ENCODE data around the gene HP. TPM values are rescaled to one million over a fixed set of nuclear protein-coding genes. Genes with fewer than 3 reads are reported as not detected.

The HP gene
- total RNA-seq, 1 experiment from 2014 or later: 18.1 TPM

GRCh38 chr16:72101195-72101594, 46.9 kb downstream of the HP start:
- Histone ChIP-seq H3K9me2 (ENCODE audit: insufficient read depth) (no peaks in the 10 kb centered on the region), H3K79me2 (ENCODE audit: insufficient read depth, low read length) (peaks cover 15% of the 10 kb centered on the region), H2AFZ (ENCODE audit: low read depth, low read length, poor library complexity, severe bottlenecking) (no peak overlapping the region), H3K27ac (ENCODE audit: low read depth, low read length) (no peak overlapping the region), H3K36me3 (ENCODE audit: control insufficient read depth in 1 of 2, insufficient read depth in 2 of 2, low read length in 2 of 2) (peaks cover 64% of the 10 kb centered on the region in 2 experiments), H3K4me2 (ENCODE audit: low read length) (no peak overlapping the region), H4K20me1 (ENCODE audit: insufficient read depth) (no peaks in the 10 kb centered on the region), H3K4me1 (ENCODE audit: control insufficient read depth in 1 of 2, insufficient read depth in 2 of 2, low read length in 2 of 2) (no peaks in the 10 kb centered on the region), H3K9me3 (ENCODE audit: control insufficient read depth in 1 of 2, insufficient read depth in 1 of 2, low read depth in 1 of 2, low read length in 2 of 2) (no peaks in the 10 kb centered on the region), H3K4me3 (replicated peaks in 1 of 2; ENCODE audit: low read depth in 1 of 2, low read length in 2 of 2) (no peak overlapping the region), H3K9ac (ENCODE audit: low read length) (no peak overlapping the region), H3K27me3 (ENCODE audit: insufficient read depth, low read length) (no peaks in the 10 kb centered on the region)
- ATAC-seq (no peak), DNase-seq (ENCODE audit: low read depth, low spot score) (no peak)
- ChIA-PET POLR2A (no interaction called here), RAD21 (ENCODE audit: low non-redundant PET in 1 of 2, low total read pairs in 2 of 2, uncharacterized antibody in 2 of 2, unreplicated experiment in 2 of 2) (no interaction called here), CTCF (no interaction called here)
- TF ChIP-seq TCF7L2 (IDR thresholded peaks at IDR 0.05; ENCODE audit: borderline replicate concordance, extremely low read depth, insufficient read depth, insufficient read length) (no peak), ZNF274 (IDR thresholded peaks at IDR 0.05; ENCODE audit: low read depth, low read length) (no peak), REST (IDR thresholded peaks at IDR 0.05; ENCODE audit: low read depth) (no peak), ZFX (IDR thresholded peaks at IDR 0.05) (no peak), CEBPB (IDR thresholded peaks at IDR 0.05; ENCODE audit: low read depth) (no peak), JUND (IDR thresholded peaks at IDR 0.05) (no peak), EGR1 (IDR thresholded peaks at IDR 0.05; ENCODE audit: low read depth) (no peak), RAD21 (IDR thresholded peaks at IDR 0.05; ENCODE audit: low read depth) (no peak), FOSL1 (IDR thresholded peaks at IDR 0.05; ENCODE audit: low read depth) (no peak), SP1 (IDR thresholded peaks at IDR 0.05; ENCODE audit: low read depth) (no peak), SIN3A (IDR thresholded peaks at IDR 0.05; ENCODE audit: low read depth) (no peak), POLR2A (IDR thresholded peaks at IDR 0.05; ENCODE audit: borderline replicate concordance, extremely low read depth, insufficient read depth, insufficient read length) (no peak), CBX3 (IDR thresholded peaks at IDR 0.05; ENCODE audit: low read depth) (no peak), POLR2AphosphoS5 (IDR thresholded peaks at IDR 0.05; ENCODE audit: low read depth, low read length) (no peak), SRF (IDR thresholded peaks at IDR 0.05; ENCODE audit: low read depth) (no peak), EZH2 (IDR thresholded peaks at IDR 0.05) (no peak), ELF1 (IDR thresholded peaks at IDR 0.05; ENCODE audit: borderline replicate concordance, low read depth) (no peak)
- TF ChIP-seq, protein P1, sequence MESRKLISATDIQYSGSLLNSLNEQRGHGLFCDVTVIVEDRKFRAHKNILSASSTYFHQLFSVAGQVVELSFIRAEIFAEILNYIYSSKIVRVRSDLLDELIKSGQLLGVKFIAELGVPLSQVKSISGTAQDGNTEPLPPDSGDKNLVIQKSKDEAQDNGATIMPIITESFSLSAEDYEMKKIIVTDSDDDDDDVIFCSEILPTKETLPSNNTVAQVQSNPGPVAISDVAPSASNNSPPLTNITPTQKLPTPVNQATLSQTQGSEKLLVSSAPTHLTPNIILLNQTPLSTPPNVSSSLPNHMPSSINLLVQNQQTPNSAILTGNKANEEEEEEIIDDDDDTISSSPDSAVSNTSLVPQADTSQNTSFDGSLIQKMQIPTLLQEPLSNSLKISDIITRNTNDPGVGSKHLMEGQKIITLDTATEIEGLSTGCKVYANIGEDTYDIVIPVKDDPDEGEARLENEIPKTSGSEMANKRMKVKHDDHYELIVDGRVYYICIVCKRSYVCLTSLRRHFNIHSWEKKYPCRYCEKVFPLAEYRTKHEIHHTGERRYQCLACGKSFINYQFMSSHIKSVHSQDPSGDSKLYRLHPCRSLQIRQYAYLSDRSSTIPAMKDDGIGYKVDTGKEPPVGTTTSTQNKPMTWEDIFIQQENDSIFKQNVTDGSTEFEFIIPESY (IDR thresholded peaks at IDR 0.05; ENCODE audit: extremely low read depth, insufficient replicate concordance, low read length): no peak
- TF ChIP-seq, protein P2, sequence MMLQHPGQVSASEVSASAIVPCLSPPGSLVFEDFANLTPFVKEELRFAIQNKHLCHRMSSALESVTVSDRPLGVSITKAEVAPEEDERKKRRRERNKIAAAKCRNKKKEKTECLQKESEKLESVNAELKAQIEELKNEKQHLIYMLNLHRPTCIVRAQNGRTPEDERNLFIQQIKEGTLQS (IDR thresholded peaks at IDR 0.05): no peak
- TF ChIP-seq, protein P3, sequence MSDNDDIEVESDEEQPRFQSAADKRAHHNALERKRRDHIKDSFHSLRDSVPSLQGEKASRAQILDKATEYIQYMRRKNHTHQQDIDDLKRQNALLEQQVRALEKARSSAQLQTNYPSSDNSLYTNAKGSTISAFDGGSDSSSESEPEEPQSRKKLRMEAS (IDR thresholded peaks at IDR 0.05): no peak
- intact Hi-C loops (cut with micrococcal nuclease): no loop called here
- no TSS peak for BruUV-seq (replicated peaks)
